Ramos (cell line): ENCODE data around the gene IER3.

ENCODE experiments used
- in situ Hi-C: fragments of 300-500 bp; cut with MboI; formaldehyde crosslinking; loops from one replicate; pipeline ENCODE4 v1.14.3; 2022; ENCODE audit warnings: low sequenced_read_pairs; ENCODE audit not compliant: unreplicated experiment

Gene IER3

DNA sequence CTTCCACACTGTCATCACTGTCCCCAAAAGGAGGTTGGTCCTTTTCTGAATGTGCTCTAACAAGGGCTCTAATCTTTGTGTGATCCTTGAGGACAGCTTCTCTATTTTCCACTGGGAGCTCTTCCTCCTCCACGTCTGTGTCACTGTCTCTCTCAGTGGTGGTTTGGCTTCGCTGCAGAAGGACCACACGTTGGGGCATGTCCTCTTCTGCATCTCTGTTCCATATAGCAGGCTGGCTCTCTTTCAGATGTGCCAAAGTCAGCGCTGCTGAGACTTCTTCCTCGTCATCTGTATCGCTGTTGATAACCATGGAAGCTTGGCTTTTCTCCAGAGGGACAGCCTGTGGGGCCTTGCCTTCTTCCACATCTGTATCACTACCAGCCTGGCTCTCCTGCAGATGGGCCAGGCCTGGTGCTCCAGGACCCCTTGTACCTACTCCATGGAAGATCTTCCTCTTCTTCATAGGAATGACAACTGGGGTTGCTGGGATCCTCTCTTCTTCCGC is 31.9 kb downstream of the IER3 start:
- in situ Hi-C loops: no loop called here

DNA sequence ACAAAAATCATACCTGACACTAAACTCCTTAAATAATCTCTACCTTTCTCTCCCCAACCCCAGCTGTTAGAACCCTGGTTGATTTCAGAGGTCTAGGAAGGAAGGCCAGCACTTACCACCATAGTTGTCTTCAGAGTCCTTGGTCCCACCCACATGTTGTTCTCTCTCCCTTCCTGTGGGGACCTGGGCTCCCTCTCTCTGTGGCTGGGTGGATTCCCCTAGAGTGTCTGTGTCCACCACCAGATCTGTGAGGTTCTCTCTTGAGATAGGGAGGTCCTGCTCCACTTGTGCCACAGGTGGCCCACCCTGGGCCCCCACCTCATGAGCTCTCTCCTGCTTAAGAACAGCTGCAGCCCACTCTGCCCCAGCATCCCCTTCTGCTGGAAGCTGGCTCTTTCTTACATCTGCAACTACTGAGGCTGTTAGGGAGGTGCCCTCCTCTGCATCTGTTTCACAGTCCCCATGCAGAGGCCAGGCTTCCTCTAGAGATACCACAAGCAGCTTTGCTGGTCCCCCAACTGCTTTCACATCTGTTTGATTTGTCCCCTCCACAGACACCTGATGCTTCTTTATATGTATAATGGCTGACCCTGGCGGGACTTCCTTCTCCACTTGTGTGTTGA is 32.5 kb downstream of the IER3 start:
- in situ Hi-C loops: no loop called here

DNA sequence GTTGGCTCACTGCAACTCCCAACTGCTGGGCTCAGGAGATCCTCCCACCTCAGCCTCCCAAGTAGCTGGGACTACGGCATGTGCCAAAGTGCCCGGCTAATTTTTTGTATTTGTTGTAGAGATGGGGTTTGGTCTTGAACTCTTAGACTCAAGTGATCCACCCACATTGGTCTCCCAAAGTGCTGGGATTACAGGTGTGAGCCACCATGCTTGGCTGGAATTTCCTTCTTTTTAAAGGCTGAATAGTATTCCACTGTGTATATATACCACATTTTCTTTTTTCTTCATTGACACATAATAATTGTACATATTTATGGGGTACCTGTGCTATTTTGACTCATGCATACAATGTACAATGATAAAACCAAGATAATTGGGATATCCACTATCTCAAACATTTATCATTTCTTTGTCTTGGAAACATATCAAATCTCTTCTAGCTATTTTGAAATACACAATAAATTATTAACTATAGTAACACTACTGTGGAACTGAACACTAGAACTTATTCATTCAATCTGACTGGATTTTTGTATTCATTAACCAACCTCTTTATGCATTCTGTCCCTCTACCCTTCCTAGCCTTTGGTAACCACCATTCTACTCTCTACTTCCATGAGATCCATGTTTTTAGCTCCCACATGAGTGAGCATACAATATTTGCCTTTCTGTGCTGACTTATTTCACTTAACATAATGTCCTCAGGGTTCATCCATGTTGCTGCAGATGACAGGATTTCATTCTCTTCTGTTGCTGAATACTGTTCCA is 35.1 kb downstream of the IER3 start:
- in situ Hi-C loops: no loop called here

DNA sequence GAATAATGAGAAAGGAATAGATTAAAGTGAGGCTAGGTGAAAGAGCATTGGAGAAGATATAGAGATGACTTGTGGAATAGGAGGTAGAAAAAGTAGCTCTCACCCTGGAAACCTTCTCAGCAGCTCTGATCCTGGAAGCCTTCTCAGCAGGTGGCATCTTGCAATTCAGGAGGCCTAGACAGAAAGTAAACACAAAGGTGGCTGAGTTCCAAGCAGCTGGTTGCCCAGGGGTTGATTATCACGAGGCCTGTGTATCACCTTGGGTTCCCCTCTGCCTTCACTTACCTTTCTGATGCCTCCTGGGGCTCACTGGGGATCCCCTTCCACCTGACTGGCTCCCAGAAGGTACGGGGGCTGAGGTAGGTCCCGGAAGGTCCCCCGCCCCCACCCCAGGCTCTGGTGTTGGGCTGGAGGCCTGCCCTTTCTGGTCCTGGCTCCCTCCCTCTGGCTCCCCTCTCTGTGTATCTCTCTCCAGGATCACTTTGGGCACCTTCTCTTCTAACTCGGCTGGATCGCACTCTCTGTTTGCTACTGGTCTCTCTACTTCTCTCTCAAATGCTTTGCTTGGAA is 37.0 kb downstream of the IER3 start:
- in situ Hi-C loops: no loop called here

DNA sequence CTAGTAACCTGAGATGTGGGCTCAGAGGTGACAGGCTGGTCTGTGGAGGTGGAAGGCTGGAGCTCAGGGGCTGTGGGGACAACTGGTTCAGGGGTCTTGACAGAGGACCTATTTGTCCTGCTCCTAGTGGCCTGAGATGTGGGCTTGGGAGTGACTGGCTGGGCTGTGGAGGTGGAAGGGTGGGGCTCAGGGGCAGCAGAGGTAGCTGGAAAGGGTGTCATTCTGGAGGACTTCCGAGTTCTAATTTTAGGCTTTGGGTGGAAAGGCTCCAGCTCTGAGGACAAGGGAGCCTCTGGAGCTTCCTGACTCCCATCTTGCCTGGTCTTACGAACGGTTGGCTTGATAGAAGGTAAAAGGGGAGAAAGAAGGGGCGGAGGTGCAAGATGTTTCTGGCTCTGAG is 38.7 kb downstream of the IER3 start:
- in situ Hi-C loops: no loop called here

DNA sequence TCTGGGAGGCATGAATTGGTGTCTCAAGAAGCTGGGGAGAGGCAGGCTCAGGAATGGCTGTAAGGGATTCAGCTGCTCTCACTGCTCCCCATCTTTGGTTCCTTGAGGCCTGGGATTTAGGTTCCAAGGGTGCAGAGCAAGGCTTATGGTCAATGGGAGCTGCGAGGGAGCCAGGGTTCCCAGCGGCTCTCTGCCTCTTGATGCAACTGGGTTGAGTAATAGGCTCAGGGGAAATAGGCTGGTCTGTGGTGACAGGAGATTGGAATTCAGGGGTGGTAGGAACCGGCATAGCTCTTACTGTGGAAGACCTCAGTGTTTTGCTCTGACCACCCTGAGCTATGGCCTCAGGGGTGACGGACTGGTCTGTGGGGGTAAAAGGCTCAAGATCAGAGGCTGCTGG is 40.5 kb downstream of the IER3 start:
- in situ Hi-C loops: no loop called here

DNA sequence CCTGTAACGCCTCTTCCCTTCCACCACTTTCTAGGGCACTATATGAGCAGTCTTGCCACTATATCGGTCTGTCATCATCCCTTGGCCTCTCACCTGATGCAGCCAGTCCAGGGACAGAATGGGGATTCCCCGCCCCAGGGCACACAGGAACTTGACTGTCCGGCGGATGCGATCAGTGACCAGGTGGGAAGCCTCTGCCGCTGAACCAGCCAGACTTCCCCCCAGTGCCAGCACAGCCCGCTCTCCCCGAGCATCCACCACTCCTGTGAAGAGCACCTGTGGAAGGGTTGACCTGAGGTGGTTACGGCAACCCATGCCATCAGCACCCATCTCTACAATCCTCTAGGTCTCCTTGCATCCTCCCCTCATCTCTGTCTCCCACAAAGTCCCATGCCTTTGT is 41.3 kb downstream of the IER3 start:
- in situ Hi-C loops: no loop called here

DNA sequence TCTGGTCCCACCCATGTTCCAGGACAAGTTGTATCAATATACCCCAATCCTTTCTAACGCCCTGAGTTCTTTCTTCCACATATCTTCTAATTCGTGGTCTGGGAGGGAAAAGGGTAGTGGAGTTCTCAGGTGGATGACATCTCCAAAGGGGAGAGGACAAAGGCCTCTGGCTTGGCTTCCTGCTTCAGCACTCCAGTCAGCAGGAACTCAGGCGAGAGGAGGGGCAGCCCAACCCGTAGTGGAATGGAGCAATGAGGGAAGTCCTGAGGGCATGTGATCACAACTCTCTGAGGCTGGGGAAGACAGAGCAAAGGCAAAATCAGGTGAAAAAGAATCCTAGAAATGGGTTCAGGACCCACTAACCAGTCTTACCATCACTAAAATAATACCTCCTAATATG is 44.0 kb downstream of the IER3 start:
- in situ Hi-C loops: no loop called here

DNA sequence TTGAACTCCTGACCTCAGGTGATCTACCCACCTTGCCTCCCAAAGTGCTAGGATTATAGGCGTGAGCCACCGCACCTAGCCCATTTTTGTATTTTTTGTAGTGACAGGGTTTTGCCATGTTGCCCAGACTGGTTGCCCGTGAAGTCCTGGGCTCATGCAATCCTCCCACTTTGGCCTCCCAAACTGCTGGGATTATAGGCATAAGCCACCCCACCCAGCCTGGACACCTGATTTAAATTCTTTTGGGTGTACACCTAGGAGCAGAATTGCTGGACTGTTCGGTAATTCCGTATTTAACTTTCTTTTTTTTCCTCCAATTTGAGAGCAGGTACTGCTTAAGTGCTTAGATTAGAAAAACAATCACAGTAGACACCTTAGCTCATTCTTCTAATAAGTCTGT is 47.9 kb downstream of the IER3 start:
- in situ Hi-C loops: no loop called here
